Stimulated activated CD8-positive, alpha-beta memory T cell treated with anti-CD3 and anti-CD28 coated beads, Interleukin-15, amount 100 ng/mL, for 4 hours (primary cell): Measurements from ENCODE around the gene THSD7B.
"Not testable (repeated sequence)": the region's sequence is repeated elsewhere in the genome, so short reads cannot be mapped to it uniquely, and the experiment has no call there.

Source experiments
- DNase-seq, 2 donors: peaks; one replicate each; pipeline ENCODE4 v3.0.0-alpha.2; 2020; ENCODE audit warnings: low read depth in 2 of 2

Gene THSD7B

DNA sequence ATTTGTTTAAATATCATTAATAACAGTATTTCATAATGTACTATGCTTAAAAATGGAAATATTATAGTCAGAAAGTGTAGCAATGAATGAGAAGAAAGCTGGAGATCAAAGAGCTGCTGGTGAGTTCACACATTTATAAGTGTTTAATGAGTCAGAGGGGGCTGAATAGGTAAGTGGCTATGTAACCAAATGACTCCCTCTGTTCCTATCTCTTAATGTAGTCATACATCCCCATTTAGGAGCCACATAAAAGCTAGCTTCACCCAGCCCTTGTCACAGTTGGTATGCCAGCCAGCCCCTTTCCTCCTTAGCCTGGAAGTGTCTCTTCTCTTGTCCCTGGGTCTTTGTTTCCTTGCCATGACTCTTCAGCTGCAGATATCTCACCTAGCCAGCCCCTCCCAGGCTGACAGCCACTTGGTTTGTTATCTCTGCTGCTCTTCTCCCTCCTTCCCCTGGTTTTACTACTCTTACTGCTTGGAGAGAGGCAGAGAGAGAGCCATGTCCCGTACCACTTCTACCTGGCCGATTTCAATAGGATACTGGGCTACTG is 760.4 kb downstream of the THSD7B start:
- no peak for DNase-seq

DNA sequence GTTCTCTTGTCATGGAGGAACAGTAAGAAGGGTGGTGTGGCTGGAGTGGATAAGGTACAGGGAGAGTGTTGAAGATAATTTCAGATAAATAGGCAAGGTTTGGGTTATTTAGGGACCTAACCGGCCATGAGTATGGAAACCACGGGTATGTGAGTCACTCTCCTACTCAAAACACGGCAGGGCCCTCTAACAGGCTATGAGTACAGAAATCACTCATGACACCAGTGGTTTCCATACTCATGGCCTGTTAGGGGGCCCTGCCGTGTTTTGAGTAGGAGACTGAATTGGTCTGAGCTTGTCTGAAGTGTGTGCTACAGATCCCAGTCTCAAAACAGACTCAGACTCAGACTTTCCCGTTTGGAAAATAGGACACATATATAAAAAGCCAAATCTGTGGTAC is 770.6 kb downstream of the THSD7B start:
- DNase-seq, result no peak

DNA sequence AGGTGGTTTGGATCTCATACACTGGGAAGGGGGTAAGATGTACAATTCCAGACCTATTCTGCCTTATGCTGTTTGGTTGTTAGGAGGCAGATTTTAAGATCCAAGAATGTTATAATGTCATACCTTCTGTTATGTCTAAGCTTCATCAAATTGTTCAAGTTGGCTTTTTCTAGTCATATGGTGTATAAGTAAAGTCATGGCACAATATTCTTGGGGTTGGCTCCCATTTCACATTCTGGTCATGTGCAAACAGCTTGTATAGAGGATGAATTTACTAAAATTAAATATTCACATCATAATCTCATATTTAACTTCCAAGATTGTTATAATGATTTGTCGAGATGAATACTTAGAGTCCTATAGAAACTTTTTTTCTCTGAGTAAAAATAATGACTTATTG is 774.0 kb downstream of the THSD7B start:
- DNase-seq, result no peak

DNA sequence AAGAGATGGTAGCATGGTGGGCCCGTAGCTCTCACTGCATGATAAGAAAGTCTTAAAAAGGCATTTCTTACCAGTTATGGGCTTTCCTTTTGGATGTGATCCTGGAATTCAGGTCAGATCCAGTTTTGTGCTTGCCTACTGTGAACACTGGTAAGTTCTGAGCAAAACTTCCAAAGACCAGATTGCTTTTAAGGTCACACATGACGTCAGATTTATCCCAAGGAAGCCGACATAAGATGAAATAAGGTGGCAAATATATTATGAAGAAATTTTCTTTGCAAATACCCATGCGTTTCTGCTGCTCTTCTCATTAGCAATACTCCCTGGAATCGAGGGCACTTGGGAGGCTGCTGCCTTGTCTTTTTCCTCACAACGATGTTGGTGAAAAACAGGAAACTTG is 782.5 kb downstream of the THSD7B start:
- DNase-seq, result no peak

DNA sequence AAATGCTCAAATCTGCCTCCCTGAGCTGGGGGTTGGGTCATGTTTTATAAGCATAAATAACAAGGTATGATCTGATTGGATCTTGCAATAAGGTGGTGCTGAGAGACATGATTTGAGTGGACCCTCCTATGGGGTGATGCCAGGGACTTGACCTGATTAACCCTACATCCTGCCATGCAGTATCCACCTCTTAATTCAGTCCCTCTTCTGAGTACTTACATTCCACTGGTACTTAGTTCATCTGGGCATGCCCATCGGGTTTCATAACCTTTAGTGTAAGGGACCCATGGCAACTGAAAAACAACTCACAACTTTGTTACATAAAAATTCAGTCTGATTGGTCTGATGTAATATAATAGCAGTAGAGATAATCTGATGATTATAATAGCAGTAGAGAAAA is 801.0 kb downstream of the THSD7B start:
- DNase-seq, result no peak

DNA sequence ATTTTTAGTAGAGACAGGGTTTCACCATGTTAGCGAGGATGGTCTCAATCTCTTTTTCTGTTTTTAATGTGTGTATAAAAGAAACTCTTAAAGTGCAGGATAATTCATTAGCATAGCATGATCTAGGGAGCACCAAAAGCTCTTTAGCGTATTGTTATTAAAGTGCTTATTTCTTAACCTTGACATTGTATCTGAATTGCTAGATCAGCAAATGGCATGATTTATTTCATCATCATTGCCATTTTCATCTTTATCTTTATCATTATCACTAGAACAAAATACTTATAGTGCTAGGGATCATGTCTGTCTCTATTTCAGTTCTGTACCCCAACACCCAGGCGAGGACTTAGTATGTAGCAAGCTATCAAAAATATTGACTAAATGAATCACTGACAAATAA is 805.1 kb downstream of the THSD7B start:
- DNase-seq, result no peak

DNA sequence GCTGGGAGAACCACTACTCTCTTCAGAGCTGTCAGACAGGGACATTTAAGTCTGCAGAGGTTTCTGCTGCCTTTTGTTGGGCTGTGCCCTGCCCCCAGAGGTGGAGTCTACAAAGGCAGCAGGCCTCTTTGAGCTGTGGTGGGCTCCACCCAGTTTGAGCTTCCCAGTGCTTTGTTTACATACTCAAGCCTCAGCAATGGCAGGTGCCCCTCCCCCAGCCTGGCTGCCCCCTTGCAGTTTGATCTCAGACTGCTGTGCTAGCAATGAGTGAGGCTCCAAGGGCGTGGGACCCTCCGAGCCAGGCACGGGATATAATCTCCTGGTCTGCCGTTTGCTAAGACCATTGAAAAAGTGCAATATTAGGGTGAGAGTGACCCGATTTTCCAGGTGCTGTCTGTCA is 822.5 kb downstream of the THSD7B start:
- DNase-seq, result not testable (repeated sequence)

DNA sequence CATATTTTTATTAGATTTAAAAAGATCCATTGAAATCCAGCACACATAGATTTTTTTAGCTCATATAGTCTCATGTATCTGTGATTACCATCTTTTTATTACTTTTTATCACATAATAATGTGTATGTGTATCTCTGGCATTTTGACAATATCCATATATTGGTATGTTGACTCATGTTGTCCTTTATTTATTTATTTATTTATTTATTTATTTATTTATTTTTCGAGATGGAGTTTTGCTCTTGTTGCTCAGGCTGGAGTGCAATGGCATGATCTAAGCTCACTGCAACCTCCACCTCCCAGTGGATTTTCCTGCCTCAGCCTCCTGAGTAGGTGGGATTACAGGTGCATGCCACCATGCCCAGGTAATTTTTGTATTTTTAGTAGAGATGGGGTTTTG is 823.2 kb downstream of the THSD7B start:
- not testable (repeated sequence) for DNase-seq

DNA sequence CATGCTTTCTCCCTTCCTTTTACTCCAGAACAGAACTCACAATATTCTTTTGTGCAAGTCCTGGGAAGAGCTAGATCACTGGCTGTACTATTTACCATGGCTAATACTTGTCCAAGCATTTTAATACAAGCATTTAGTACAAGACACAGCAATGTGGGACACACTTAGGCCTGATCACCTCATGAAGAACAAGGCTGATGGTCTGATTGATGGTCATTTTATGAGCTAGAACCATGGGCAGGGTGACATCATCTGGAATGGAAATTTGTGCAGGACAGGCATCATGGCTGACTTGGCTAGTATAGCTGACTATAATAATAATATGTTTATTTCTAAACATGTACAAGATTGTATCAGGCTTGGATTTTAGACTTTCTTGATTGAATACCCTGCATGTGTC is 824.8 kb downstream of the THSD7B start:
- no peak for DNase-seq

DNA sequence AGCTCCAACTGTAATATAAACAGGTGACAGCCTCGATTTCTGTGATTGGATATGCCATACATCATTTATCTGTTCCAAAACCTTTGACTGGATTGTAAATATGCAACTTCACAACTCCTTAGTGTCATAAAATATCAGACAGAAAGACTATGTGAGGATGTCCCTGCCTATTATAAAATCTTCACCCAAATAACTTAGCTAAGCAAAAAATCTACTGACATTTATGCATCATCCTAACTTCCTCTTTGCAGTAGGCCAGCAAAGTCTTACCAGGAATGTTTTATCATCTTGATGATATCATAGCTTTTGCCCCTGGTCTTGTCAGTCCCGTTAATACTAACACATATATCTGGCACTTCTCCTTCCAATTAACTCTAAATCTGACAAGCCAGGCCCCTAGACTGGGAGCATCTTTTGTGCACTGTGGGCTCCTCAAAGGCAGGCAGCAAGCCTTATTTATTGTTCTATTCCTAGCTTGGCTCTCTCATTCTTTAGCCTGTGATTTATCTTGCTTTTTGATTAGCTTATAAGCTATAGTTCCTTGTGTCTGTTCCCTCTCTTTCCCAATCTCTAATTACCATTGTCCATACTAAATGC is 842.5 kb downstream of the THSD7B start:
- no peak for DNase-seq

DNA sequence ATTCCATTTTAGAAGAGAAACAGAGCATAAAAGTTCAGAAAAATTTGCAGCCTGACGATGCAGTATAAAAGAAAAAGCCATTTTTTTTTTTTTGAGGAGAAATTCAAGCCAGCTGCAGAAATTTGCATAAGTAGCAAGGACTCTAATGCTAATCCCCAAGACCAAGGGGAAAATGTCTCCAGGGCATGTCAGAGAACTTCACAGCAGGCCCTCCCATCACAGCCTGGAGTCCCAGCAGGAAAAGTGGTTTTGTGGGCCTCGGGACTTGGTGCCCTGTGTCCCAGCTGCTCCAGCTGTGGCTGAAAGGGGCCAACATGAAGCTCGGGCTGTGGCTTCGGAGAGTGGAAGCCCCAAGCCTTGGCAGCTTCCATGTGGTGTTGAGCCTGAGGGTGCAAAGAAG is 873.6 kb downstream of the THSD7B start:
- no peak for DNase-seq

DNA sequence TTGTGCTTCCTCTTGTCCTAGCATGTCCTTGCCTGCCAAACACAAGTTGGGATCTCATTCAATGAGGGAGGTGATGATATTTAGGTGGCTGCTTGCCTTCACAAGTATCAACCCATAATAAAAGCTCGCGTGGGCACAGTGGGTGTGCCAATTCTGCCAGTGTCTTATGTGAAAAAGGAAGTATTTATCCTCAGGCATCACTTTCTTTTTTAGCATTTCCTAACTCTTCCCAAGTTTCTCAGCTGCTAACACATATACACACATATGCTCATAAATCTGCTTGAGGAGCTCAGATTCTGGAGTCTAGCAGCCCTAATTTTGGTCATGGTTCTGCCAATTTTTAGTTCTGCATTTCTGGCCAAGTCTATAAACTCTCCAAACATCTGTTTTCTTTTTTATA is 879.4 kb downstream of the THSD7B start:
- no peak for DNase-seq

DNA sequence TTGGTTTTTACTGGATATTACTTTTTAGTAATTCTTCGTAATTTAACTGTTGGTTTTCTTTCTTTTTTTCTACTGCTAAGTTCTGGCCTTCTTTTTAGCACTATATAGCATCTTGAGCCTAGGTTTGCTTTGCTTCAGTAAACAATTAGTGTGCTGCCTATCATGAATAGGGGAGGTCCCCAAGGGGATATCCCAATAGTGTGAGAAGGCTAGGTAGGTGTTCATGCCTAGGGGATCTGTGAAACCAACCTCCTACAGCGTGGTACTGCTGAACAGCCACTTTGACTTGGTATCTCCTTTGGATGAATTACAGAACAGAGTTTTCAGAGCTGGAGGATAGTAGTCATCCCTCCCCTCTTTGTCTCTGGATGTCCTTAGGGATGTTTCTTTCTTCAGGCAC is 888.7 kb downstream of the THSD7B start:
- no peak for DNase-seq

DNA sequence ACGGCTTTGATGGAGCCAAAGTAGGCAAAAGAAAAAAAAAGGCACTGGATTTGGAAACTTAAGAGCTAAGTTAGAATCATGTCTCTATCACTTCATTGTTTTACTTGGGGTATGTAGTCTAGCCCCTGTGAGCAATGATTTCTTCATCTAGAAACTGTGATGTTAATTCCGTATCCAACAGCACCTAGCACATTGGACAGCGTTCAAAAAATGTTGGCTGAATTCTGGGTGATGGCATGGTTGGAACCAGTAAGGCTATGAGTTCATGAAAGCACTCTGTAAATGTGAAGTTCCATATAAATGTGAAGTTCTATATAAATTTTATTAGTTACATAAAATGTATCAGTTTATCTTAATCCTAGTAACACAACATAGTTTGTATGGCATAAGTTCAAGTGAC is 890.5 kb downstream of the THSD7B start:
- DNase-seq, result no peak

DNA sequence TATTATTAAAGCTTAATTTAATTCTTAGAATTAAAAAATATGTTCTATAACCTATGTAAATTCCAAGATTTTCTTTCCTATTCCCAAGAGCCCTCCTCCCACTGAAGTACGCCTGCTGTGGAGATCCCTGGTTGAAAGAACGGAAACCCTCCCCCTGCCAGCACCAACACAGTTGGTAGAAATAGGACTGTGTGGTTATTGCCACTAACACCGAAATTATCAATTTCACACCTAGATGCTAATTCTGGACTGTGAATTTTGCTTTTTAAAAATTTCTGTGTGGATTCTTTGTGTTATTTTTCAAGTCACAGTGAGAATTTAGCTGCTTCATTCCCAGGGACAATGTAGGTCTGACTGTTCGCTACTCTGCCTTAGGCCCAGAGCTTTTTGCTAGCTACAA is 893.1 kb downstream of the THSD7B start:
- no peak for DNase-seq

DNA sequence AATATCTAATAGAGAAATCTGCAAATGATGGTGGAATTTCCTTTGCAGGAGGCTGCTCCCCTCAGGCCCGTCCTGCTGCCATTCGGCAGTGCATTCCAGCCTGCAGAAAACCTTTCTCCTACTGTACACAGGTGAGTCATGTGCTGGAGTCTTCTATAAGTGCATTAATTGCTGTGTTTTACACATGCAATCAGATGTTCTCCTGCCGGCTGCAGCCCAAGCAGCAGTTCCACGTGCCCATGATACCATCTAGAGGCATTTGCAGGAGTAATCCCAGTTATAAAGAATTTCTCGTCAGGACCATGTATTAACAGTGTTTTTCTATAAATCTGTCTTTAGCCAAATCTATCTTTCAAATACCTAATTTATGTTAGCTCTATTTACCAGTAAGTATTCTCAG is 894.3 kb downstream of the THSD7B start:
- no peak for DNase-seq

DNA sequence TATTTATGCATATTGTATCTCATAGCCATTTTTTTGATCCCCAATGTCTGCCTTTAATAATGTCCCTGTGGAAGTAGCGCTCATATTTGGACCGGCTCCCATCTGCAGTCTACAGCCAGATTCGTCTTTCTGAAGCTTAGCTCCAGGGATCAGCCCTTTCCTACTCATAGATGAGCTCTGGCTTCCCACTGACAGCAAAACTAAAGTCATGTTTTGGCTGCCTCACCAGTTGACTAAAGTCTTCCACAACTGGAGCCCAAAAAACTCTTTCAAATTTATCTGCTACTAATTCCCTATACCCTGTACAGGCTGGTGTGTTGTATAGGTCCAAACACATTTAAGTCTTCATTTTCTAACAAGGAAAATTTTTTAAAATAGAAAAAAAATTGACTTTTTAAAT is 904.8 kb downstream of the THSD7B start:
- no peak for DNase-seq

DNA sequence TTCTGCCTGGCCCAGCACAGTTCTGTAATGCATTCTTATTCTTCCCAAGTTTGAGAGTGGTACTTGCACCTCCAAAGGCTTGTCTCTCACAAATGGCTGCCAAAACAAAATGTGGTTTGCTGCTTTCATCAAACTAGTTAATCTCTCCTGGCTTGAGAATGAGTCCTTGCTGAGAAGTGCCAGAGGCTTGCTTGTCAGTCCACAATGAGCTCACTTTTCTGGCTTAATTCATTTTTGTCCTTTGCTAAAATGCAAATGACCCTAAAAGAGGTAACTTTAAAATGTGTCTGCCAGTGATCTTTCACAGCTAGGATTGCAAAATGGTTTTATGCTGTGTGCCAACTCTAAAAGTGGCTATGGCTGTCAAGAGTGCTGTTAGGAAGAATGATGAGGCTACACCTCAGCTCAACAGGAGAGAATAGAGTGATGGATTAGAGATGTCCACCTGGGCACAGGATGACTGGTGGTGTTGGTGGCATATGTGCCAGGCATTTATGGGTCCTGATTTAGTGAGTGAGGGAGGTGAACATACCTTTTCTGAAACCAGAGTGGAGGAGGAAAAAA is 907.7 kb downstream of the THSD7B start:
- DNase-seq, result no peak

DNA sequence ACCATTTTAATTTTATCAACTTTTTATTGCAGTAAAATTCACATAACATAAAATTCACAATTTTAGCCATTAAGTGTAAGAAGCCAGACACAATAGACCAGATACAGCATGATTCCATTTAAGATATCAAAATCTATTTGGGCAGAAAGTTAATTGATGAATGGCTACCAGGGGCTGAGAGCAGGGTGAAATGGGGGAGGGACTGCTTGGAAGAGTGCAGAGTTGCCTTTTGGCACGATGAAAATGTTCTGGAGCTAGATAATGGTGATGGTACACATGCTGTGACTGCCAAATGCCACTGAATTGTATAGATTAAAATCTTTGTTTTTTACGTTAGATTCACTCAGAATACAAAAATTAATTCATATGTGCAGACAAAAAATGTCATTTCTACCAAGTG is 909.6 kb downstream of the THSD7B start:
- no peak for DNase-seq

DNA sequence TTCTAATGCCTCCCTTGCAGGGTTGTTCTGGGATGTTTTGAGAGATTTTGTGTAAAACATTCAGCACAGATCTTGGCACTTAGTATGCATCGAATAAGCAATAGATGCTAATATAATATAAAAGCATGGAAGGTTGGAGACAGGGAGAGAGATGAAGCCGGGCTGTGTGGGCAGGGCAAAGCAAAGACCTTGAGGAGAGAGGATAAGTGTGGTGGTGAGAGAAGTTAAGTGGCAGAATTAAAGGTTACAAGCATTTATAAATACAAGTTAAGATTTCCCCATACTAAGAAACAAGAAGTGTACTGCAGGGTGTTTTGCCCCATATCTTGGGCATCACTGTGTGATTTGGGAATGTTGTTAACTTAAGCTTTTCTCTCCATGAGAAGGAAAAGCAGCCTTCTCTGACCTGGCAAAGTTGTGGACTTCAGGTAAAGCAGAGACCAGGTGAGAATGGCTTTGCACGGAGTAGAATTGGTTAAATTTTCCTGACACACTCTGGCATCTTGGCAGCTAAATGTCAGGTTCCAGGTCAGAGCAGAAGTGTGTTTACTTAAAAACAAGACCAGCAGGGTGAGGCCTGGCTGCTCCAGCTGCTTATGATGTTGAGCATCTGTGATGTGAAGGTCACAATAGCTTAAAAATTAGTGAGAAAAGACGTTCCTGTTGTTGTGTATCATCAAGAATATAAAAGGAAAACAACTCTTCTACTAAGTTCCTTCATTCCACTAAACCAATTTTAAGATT is 910.4 kb downstream of the THSD7B start:
- DNase-seq, result no peak

DNA sequence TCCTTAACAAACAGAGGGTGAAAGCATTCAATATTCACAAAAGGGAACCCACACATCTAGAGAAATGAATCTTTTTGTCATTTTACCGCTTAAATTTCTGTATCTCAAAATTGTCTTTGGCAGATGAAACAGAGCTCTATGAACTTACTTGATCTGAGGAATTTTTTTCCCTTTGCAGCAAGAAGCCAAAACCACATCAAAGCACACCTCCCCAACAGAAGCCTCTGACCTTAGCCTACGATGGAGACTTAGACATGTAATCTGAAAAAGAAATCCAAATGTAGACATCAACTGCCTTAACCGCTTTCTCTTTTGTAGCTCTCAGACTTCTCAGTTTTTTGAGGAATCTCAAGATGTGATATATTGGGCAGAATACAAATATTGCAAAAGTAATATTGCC is 911.0 kb downstream of the THSD7B start:
- no peak for DNase-seq

DNA sequence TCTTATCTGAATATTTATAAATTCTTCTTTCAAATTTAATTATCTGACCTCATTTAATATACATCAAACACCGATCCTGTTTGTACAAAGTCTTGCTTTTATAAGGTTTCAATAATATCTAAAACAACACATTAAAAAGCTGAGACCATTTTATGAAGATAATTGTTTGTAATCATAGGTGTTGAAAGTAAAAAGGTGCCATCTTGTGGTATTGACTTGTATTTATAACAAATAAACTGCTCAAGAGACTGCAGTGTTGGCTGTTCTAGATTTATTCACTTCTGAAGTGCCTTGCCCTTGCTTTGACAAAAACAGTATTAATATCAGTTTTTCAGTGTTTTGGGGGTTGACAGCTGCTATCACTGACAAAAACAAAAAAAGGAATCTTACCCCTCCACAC is 912.1 kb downstream of the THSD7B start:
- no peak for DNase-seq

DNA sequence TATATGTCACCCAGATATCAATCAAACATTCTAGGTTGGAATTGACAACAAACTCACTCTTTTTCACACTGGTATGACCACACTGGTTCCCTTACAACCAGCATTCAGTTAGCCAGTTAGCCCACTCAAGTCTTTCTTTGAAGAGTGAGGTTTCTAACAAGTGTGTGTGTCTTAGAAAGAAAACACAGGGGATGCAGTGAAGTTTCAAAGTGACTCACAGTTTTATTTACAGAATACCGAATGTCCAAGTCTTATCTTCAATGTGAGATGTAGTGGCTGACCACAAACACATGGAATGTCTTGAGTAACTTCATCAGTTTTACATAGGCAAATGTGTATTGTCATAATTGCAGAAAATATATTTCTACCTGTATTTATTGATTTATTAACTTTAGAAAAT is 924.2 kb downstream of the THSD7B start:
- no peak for DNase-seq
